HG02852 (cell line): ENCODE measurements around the gene GRIFIN.
A peak's percentile ranks its signal among the peaks of the same experiment; 100 is the strongest.
"Not testable (repeated sequence)": the region's sequence is repeated elsewhere in the genome, so short reads cannot be mapped to it uniquely, and the experiment has no call there.

Experiments used
- ATAC-seq: cut with Tn5 transposase; IDR thresholded peaks from one replicate; pipeline ENCODE4 v1.9.1; 2021; ENCODE audit warnings: mild to moderate bottlenecking, moderate library complexity; ENCODE audit not compliant: unreplicated experiment

Gene GRIFIN

DNA sequence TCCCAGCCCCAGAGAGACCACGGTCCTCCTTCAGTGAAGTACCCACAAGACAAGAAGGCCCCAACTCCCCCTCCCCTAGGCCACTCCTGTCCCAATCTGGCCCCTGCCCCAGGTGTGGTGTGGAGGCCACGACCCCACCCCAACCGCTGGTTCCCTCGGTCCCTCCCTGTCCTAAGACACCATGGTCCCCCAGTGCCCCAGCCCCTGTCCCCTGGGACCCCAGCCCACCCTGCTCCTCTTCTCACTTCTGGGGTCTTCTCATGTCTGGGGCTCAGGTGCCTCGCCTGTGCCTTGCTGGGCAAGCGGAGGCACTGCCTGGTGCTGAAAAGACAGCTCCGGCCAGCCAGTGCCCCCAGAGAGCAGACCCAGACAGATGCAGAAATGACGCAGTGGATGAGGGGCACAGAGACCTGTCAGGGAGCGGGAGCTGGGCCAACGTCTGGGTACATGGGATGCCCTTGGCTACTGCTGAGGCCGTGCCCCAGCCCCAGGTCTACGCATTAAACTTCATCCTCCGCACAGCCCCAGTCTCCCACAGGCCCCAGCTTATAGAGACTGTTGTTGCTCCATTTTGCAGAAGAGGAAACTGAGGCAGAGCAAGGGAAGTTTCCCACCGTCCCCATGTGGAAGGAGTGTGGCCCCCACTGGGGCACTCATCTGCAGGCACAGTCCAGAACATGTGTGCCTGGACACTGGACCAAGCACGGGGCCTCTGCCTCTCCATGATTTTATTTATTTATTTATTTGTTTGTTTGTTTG is 14.8 kb downstream of the GRIFIN start:
- ATAC-seq = no peak

GRCh38 chr7:2460641-2461040 is 15.6 kb downstream of the GRIFIN start:
- no peak for ATAC-seq

GRCh38 chr7:2460188-2460587 is 16.0 kb downstream of the GRIFIN start:
- no peak for ATAC-seq

DNA sequence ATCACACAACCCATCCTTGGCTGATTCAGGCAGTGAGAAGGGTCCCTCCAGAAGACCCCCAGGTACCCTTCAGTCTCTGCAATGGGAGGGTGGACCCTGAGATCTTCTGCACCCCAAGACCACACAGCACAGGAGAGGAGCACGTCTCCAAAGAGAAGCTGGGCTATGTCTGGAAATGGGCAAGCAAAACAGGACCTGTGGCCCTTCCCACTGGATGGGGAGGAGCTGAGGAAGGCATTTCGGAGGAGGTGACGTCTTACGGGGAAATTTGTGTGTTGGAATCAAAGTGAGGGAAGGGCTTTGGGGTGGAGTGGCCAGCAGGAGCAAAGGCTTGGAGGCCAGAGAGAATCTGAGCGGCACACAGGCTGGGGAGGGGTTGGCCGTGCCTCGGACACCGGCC is 16.5 kb downstream of the GRIFIN start:
- ATAC-seq = no peak

DNA sequence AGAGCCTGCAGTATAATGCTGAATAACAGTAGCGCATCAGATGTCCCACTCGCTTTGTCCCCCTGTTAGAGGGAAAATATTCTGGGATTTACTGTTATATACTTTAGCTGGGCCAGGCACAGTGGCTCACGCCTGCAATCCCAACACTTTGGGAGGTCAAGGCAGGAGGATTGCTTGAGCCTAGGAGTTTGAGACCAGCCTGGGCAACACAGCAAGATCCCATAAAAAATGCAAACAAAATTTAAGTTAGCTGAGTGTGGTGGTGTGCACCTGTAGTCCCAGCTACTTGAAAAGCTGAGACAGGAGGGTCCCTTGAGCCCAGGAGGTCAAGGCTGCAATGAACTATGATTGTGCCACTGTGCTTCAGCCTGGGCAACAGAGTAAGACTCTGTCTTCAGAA is 22.3 kb downstream of the GRIFIN start:
- ATAC-seq = not testable (repeated sequence)

DNA sequence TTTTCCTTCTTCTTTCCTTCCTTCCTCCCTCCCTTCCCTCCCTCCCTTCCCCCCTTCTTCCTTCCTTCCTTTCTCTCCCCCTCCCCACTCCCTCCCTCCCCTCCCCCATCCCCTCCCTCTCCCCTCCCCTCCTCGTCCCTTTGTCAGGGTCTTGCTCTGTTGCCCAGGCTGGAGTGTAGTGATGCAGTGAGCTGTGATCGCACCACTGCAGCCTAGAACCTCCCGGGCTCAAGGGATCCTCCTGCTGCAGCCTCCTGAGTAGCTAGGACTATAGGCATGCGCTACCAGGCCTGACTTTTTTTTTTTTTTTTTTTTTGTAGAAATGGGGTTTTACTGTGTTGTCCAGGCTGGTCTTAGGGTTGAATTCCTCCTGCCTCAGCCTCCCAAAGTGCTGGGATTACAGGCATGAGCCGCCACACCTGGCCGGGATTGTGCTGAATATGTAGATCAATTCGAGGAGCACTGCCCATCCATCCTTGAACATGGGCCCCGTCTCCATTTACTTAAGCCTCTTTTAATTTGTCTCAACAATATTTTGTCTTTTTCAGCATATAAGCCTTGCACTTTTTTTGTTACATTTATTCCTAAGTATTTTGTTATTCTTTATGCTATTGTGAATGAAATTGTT is 23.4 kb downstream of the GRIFIN start:
- ATAC-seq = no peak

DNA sequence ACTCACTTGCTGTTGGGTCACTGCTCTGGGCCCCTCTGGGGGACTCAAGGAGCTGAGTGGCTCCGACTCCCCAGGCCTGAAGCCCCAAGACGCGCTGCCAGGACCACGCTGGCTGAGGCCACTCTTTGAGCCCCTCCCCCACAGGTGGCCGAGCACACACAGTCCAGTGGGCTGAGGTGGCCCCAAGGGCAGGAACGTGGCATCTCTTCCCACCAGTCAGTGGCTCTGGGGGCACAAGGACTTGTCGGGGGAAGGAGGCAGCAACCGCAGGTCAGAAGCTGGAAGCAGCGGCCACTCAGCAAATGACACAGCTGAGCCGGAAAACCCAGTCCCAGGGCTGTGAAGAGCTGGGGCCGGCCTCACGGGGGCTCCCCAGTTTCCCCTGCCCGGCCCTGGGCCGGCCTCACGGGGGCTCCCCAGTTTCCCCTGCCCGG is 24.1 kb downstream of the GRIFIN start:
- ATAC-seq = peak; percentile 37

GRCh38 chr7:2451171-2452073 is 24.8 kb downstream of the GRIFIN start:
- peak; percentile 83 for ATAC-seq

GRCh38 chr7:2450198-2451107 is 25.7 kb downstream of the GRIFIN start:
- no peak for ATAC-seq

GRCh38 chr7:2446676-2447075 is 29.5 kb downstream of the GRIFIN start:
- no peak for ATAC-seq

GRCh38 chr7:2445898-2446555 is 30.2 kb downstream of the GRIFIN start:
- no peak for ATAC-seq

GRCh38 chr7:2445047-2445446 is 31.2 kb downstream of the GRIFIN start:
- no peak for ATAC-seq

DNA sequence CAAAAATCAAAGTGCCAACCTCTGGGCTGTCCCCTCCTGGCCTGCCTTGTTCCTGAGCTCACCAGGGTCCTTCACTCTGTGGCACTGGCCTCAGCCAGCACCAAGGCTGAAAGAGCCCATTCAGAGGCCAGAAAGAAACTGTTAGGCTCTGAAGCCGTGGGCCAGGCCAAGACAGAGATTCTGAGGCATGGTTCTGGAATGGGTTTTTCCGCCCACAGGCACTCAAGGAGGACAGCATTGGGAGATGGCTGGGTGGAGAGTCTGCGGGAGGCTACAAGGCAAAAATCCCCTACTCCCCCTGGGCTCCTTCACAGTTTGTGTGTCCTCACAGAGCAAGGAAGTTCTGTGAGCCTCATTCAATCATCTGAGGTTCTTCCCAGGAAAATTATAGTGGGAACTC is 31.7 kb downstream of the GRIFIN start:
- ATAC-seq = no peak

DNA sequence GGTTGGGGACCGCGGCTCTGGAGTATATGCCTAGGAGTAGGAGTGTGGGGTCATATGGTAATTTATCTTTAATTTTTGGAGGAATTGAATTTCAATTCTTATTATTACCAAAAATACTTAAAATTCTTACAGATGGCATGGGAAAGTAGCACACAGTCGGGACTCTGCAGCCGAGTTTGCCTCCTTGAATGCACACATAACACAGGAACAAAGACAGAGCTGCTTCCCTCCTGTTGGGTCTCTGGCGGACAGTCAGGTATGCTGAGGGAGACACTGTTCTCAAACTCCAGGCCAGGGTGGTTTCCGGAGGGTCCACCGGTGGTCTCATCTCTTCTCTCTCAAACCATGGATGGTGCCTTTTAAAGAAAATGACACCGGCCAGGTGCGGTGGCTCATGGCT is 32.7 kb downstream of the GRIFIN start:
- ATAC-seq = no peak

GRCh38 chr7:2441430-2442058 is 34.7 kb downstream of the GRIFIN start:
- ATAC-seq = no peak

DNA sequence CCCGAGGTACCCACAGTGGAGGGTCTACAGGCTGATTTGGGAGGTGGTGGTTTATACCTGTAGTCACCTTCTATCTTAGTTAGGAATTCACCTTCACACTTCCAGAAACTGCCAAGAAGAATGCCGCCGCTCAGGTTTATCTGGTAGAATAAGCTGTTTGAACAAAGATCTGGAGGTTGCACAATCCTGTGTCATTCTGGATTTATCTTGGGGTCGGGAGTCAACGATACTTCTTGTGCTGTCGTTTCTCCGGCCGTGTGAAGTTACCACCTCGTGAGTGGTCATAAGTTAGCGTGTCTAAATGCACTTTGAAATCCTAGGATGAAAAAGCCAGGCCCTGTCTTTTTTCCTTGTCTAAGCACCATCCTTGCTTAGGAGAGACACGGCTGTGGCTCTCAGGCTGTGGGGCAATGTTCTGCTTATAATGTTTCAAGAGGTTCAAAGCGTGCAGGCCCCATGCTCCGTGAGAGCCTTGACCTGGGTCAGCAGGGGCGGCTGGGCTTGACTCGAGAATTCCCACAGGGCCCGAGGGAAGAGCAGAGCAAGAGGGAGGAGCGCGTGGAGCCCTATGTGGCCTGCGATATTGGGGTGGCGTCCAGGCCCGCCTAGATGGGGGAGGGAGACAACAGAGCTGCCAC is 35.5 kb downstream of the GRIFIN start:
- no peak for ATAC-seq

GRCh38 chr7:2438775-2439174 is 37.4 kb downstream of the GRIFIN start:
- no peak for ATAC-seq

GRCh38 chr7:2438186-2438585 is 38.0 kb downstream of the GRIFIN start:
- no peak for ATAC-seq

GRCh38 chr7:2437537-2438148 is 38.6 kb downstream of the GRIFIN start:
- no peak for ATAC-seq
